ENCODE data around the gene P2RX6.

DNA sequence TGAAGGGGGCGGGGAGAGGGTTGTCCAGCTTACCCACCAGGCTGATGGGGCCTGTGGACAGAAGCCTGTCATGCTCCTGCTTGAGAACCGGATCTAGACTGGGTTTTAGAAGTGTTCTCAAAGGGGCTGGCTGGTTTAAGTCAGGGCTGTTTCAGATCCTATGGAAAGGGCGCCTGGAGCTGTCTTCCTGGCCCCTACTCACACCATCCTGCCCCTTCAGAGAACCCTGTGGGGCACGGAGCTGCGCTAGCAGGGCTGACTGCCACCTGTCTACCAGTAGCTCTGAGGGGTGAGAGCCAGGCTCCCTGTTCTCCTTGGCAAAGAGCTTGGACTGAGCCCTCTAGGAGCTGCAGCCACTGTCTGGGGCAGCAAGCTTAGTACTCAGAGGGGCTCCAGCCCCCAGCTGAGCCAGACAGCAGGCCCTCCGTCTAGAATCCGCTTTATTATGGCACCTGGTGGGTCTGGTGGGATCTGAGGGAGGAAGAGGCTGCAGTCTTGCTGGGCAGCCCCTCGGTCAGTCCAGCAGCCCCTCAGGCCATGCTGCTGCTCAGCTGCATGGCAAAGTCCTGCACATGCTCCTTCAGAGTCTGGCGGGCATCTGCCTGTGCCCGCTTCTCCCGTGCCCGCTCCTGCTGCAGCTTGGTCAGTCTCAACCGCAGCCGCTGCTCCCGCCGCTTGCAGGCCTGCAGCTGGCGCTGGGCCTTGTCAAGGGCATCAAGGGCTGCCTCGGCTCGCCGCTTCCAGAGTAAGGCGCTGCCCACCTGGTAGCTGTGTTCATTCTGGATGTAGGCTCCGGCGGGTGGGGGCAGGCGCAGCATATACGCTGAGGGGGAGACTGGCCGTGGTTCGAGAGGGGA is 15.4 kb upstream of the P2RX6 start:
- no peak for TF ChIP-seq POLR2A (IDR thresholded peaks at IDR 0.05)
- TF ChIP-seq, protein P1, sequence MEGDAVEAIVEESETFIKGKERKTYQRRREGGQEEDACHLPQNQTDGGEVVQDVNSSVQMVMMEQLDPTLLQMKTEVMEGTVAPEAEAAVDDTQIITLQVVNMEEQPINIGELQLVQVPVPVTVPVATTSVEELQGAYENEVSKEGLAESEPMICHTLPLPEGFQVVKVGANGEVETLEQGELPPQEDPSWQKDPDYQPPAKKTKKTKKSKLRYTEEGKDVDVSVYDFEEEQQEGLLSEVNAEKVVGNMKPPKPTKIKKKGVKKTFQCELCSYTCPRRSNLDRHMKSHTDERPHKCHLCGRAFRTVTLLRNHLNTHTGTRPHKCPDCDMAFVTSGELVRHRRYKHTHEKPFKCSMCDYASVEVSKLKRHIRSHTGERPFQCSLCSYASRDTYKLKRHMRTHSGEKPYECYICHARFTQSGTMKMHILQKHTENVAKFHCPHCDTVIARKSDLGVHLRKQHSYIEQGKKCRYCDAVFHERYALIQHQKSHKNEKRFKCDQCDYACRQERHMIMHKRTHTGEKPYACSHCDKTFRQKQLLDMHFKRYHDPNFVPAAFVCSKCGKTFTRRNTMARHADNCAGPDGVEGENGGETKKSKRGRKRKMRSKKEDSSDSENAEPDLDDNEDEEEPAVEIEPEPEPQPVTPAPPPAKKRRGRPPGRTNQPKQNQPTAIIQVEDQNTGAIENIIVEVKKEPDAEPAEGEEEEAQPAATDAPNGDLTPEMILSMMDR (IDR thresholded peaks at IDR 0.05): no peak

Measured in uterus (tissue), 2 donors.